Ovary (tissue), 3 donors: Measurements from ENCODE around the gene CSTPP1.

Experiments
- POLR2A ChIP-seq: fragments of 450-650 bp; IDR thresholded peaks from one replicate; pipeline ENCODE4 v1.6.1; 2017; ENCODE audit warnings: antibody characterized with exemption, mild to moderate bottlenecking, moderate library complexity
- TF ChIP-seq, protein P1 (sequence below), 3 donors: fragments of 450-650 bp in 2 of 3; fragments of 200-600 bp in 1 of 3; IDR thresholded peaks; one replicate each; pipeline versions ENCODE4 v1.5.1 to v1.8.0; 2016 to 2022; ENCODE audit warnings: antibody characterized with exemption in 3 of 3, mild to moderate bottlenecking in 1 of 3
- donor health status: DM: no; HTN: no; CAD: no.

DNA sequence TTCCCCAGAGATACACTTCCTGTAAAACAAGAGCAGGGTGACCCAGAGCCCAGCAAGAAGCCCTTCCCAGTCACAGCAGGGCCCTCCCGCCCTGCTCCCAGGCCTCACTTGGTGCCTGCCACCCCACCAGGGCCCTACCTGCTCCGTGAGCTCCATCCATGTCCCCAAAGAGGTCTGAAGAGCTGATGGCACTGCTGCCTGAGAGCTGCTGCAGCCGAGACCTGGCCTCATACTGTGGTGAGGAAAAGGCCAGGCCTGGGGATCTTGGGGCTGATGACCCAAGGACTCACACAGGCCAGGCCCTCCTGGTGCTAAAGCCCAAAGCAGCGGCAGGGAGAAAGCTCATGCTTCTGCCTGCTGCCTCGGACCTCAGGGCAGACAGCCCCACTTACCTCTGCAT lies 229.8 kb downstream of the CSTPP1 start:
- TF ChIP-seq POLR2A = no peak
- TF ChIP-seq, protein P1, sequence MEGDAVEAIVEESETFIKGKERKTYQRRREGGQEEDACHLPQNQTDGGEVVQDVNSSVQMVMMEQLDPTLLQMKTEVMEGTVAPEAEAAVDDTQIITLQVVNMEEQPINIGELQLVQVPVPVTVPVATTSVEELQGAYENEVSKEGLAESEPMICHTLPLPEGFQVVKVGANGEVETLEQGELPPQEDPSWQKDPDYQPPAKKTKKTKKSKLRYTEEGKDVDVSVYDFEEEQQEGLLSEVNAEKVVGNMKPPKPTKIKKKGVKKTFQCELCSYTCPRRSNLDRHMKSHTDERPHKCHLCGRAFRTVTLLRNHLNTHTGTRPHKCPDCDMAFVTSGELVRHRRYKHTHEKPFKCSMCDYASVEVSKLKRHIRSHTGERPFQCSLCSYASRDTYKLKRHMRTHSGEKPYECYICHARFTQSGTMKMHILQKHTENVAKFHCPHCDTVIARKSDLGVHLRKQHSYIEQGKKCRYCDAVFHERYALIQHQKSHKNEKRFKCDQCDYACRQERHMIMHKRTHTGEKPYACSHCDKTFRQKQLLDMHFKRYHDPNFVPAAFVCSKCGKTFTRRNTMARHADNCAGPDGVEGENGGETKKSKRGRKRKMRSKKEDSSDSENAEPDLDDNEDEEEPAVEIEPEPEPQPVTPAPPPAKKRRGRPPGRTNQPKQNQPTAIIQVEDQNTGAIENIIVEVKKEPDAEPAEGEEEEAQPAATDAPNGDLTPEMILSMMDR (IDR thresholded peaks at IDR 0.05) = no peak
